Epithelial cell of esophagus (primary cell): ENCODE results near the gene NFIB.
A peak's percentile ranks its signal among the peaks of the same experiment; 100 is the strongest.

Experiments
- DNase-seq: peaks from one replicate; pipeline ENCODE4 v3.0.0; 2010; ENCODE audit warnings: low read depth
- H3K4me3 ChIP-seq: 2 replicates; pipeline ENCODE4 v1.5.1; 2011; ENCODE audit warnings: mild to moderate bottlenecking, low read length, control low read depth
- CTCF ChIP-seq: IDR thresholded peaks from 2 replicates; pipeline ENCODE4 v1.5.1; 2011; ENCODE audit warnings: low read depth, mild to moderate bottlenecking, low read length, control low read depth, inconsistent platforms; ENCODE audit not compliant: insufficient read depth; ENCODE audit errors: missing control alignments

Gene NFIB

DNA sequence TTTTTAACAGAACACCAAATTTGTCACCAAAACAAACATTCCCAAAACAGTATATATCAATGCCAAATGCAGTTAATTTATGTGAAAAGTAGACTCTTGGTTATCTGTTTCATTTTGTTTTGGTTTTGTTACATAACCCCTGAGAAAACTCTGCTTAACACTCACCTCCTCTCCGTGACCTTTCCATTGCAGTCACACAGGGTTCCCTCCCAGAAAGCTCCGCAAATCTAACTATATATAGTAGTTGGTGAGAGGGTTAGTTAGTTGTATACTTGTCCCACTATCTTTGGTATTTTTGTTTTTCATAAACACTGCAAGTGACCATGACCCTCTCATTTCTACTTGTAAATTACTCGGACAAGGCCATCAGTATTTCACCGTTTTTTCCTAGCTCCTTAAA is 25.5 kb downstream of the NFIB start:
- no peak for TF ChIP-seq CTCF
- no peak for DNase-seq
- H3K4me3 ChIP-seq: no peak overlapping the region

- TF ChIP-seq CTCF: no peak
- no peak for DNase-seq
- H3K4me3 ChIP-seq: no peak overlapping the region
These were observed 27.8 kb downstream of the NFIB start for GRCh38 chr9:14286121-14286520.

DNA sequence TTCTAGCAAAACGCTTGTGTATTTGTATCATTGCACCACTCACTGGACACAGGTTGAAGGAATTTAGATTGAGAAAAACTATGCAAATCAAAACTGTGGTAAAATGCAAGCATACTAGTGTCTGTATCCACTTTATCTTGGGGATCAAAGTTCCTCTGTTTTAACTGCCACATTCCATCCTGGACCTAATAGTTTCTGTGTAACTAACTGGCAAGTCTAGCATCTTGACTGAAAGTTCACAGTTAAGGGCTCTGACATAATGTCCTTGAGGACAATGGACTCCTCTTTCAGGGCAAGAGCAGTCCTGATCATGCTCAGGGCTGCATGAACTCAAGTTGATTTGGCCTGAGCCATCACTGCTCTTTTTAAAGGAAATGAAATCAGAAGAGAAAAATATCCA is 30.7 kb downstream of the NFIB start:
- DNase-seq: no peak
- no peak for TF ChIP-seq CTCF

DNA sequence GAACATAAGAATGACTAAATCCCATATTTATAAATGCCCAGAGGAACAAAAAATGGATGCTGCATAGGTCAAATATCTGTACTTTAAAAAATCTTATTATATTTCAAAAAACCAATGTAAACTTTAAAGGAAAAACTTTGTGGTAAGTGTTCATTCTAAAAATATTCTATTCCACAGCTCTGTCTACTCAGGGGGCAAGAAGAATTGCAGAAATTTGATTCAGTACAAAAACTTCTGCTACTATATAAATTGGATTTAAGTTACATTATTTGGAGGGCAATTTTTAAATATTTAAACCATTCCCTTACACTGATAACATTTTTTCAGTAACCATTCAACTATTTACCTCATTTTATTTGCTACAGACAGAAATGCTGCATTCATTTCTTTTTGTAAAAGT is 32.1 kb downstream of the NFIB start:
- H3K4me3 ChIP-seq: no peak overlapping the region
- no peak for DNase-seq
- no peak for TF ChIP-seq CTCF

More for the DNA sequence above, 30.7 kb downstream of the NFIB start:
- H3K4me3 ChIP-seq: no peak overlapping the region

- no peak overlapping the region for H3K4me3 ChIP-seq
- TF ChIP-seq CTCF: no peak
- no peak for DNase-seq
These were observed 32.7 kb downstream of the NFIB start for GRCh38 chr9:14281136-14281795.

- DNase-seq: no peak
- no peak overlapping the region for H3K4me3 ChIP-seq
- TF ChIP-seq CTCF: no peak
These were observed 34.3 kb downstream of the NFIB start for GRCh38 chr9:14279671-14280070.

DNA sequence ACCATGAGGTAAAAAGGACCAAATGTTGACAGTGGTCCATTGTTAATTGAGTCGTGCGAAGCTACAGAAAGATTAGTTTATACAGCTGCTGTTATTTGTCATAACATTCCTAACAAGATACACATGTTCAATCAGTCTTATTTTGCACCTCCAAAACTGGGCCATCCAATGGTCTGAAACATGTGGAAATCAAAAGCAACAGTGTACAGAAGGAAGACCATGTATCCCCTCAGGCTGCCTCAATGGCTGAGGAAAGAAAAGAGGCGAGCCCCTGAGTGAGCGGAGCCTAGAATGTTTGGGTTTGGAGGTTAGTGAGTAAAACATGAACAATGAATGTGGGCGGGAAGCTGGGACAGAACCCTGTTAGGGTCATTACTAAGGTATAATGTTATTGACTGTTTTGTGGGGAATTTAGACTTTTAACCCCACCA is 35.6 kb downstream of the NFIB start:
- TF ChIP-seq CTCF: no peak
- H3K4me3 ChIP-seq: no peak overlapping the region
- DNase-seq: peak; percentile 68
